Panc1 (cell line): ENCODE results near the gene INPP4B. TPM values are rescaled to one million over a fixed set of nuclear protein-coding genes. Genes with fewer than 3 reads are reported as not detected.

Experiments
- ATAC-seq: fragments of 200-7000 bp; cut with Tn5 transposase; 2 replicates; pipeline ENCODE4 v1.9.1; 2020; ENCODE audit warnings: mild to moderate bottlenecking, moderate library complexity
- BruUV-seq: library from RNA; stranded (reverse); fragments of 400-500 nt; replicated peaks from 2 replicates; lab custom pipeline; 2021; lab: Mats Ljungman, UMichigan
- CTCF ChIA-PET: fragments of 300-600 bp; sonication (Branson Sonifier 250); formaldehyde crosslinking; loops from one replicate; lab custom pipeline; 2022; ENCODE audit warnings: antibody characterized with exemption; lab: Charles Lee
- POLR2A ChIA-PET: fragments of 300-600 bp; sonication (Branson Sonifier 250); formaldehyde crosslinking; loops from one replicate; lab custom pipeline; 2022; ENCODE audit warnings: antibody characterized with exemption; lab: Charles Lee
- DNase-seq: peaks from one replicate; pipeline ENCODE4 v3.0.0-alpha.2; 2010; ENCODE audit warnings: low read depth, low spot score
- H3K27ac ChIP-seq: 2 replicates; pipeline ENCODE4 v1.5.1; 2011; ENCODE audit warnings: mild to moderate bottlenecking, low read length, inconsistent platforms
- H3K27me3 ChIP-seq: fragments of 200-500 bp; sonication (Bioruptor generic); 2 replicates; pipeline ENCODE4 v1.6.0; 2014; ENCODE audit warnings: low read length, inconsistent platforms; ENCODE audit not compliant: control insufficient read depth, insufficient read depth
- H3K36me3 ChIP-seq: fragments of 200-500 bp; sonication (Bioruptor generic); 2 replicates; pipeline ENCODE4 v1.5.1; 2014; ENCODE audit warnings: inconsistent platforms, mild to moderate bottlenecking, low read length, moderate library complexity; ENCODE audit not compliant: control insufficient read depth, insufficient read depth
- H3K4me1 ChIP-seq: 2 replicates; pipeline ENCODE4 v1.5.1; 2011; ENCODE audit warnings: inconsistent platforms, mild to moderate bottlenecking, low read length, moderate library complexity; ENCODE audit not compliant: control insufficient read depth, insufficient read depth
- H3K4me3 ChIP-seq, 2 experiments: 2 replicates each; pipeline ENCODE4 v1.5.1; 2011 to 2012; ENCODE audit warnings: low read depth in 2 of 2, low read length in 2 of 2, mild to moderate bottlenecking in 2 of 2, inconsistent platforms in 1 of 2, moderate library complexity in 1 of 2
- H3K9me3 ChIP-seq: fragments of 200-500 bp; sonication (Bioruptor generic); 2 replicates; pipeline ENCODE4 v1.5.1; 2014; ENCODE audit warnings: low read depth, mild to moderate bottlenecking, inconsistent platforms, low read length, moderate library complexity; ENCODE audit not compliant: control insufficient read depth, insufficient read depth
- CTCF ChIP-seq: fragments of 450-650 bp; IDR thresholded peaks from 2 replicates; pipeline ENCODE4 v1.5.1; 2017; ENCODE audit warnings: mild to moderate bottlenecking
- POLR2AphosphoS5 ChIP-seq: IDR thresholded peaks from 2 replicates; pipeline ENCODE4 v1.6.1; 2012; ENCODE audit warnings: mild to moderate bottlenecking, low read depth, low read length, moderate library complexity
- SIN3A ChIP-seq: IDR thresholded peaks from 2 replicates; pipeline ENCODE4 v1.6.1; 2012; ENCODE audit warnings: low read depth, mild to moderate bottlenecking, low read length, moderate library complexity, borderline replicate concordance; ENCODE audit not compliant: insufficient read depth
- TCF7L2 ChIP-seq: IDR thresholded peaks from 2 replicates; pipeline ENCODE4 v1.6.1; 2011; ENCODE audit warnings: mild to moderate bottlenecking, low read depth, low read length, inconsistent platforms
- in situ Hi-C: cut with HindIII; loops from 2 replicates; pipeline ENCODE4 v1.10.0; 2016; ENCODE audit warnings: low sequenced_read_pairs, low pct_unique_long_range_greater_than_20kb
- intact Hi-C: fragments of 100-400 bp; cut with micrococcal nuclease; formaldehyde crosslinking; loops from one replicate; pipeline ENCODE4 v1.10.0; 2022; ENCODE audit not compliant: unreplicated experiment
- total RNA-seq: library from RNA; stranded (reverse); gene quantifications from one replicate; pipeline ENCODE4 v1.2.1, GENCODE V29; 2021; ENCODE audit not compliant: unreplicated experiment
- TF ChIP-seq, protein P1 (sequence below), 2 experiments: IDR thresholded peaks; 2 replicates each; pipeline ENCODE4 v1.6.1; 2011 to 2012; ENCODE audit warnings: low read depth in 2 of 2, control low read depth in 1 of 2, low read length in 1 of 2, mild to moderate bottlenecking in 1 of 2, moderate library complexity in 1 of 2; ENCODE audit not compliant: insufficient read depth in 1 of 2

The INPP4B gene
- total RNA-seq, 1 experiment from 2014 or later = 4.5 TPM

DNA sequence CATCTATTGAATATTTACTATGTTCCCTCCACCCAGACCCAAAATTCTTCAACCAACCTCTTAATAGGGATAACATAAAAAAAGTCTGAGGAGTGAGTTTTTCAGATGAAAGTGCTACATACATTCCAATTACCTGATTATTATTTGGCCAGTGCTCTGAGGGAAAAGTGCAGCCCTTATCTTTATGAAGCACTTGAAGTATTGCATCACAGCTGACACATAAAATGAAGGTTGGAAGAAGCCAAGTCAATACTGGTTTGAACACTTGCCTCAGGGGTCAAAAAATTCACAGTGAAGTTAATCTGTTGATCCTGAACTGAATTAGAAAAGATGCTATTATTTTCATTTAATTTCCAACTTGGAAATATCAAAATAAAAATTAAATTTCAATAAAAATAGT, 498.9 kb downstream of the INPP4B start:
- Histone ChIP-seq H3K4me1 (no peaks in the 10 kb centered on the region), H3K27me3 (no peaks in the 10 kb centered on the region), H3K4me3 (no peak overlapping the region), H3K27ac (no peak overlapping the region), H3K36me3 (no peaks in the 10 kb centered on the region), H3K9me3 (no peaks in the 10 kb centered on the region)
- ATAC-seq (no peak), DNase-seq (no peak)
- ChIA-PET POLR2A (no interaction called here), CTCF (no interaction called here)
- in situ Hi-C loops = no loop called here
- TF ChIP-seq CTCF = no peak
- BruUV-seq = no TSS peak
- intact Hi-C loops = loop anchor here (5.0 kb wide), 1 partner anchor 220 kb away; no protein-coding TSS in a partner anchor

GRCh38 chr4:142345924-142346323, 500.2 kb downstream of the INPP4B start:
- ATAC-seq (no peak), DNase-seq (no peak)
- Histone ChIP-seq H3K27me3 (no peaks in the 10 kb centered on the region), H3K9me3 (no peaks in the 10 kb centered on the region), H3K36me3 (no peaks in the 10 kb centered on the region), H3K4me3 (no peak overlapping the region), H3K4me1 (no peaks in the 10 kb centered on the region), H3K27ac (no peak overlapping the region)
- intact Hi-C loops = loop anchor here (5.0 kb wide), 1 partner anchor 219 kb away; no protein-coding TSS in a partner anchor
- POLR2A ChIA-PET = no interaction called here
- TF ChIP-seq TCF7L2 (no peak), SIN3A (no peak), POLR2AphosphoS5 (no peak), CTCF (no peak)
- TF ChIP-seq, protein P1, sequence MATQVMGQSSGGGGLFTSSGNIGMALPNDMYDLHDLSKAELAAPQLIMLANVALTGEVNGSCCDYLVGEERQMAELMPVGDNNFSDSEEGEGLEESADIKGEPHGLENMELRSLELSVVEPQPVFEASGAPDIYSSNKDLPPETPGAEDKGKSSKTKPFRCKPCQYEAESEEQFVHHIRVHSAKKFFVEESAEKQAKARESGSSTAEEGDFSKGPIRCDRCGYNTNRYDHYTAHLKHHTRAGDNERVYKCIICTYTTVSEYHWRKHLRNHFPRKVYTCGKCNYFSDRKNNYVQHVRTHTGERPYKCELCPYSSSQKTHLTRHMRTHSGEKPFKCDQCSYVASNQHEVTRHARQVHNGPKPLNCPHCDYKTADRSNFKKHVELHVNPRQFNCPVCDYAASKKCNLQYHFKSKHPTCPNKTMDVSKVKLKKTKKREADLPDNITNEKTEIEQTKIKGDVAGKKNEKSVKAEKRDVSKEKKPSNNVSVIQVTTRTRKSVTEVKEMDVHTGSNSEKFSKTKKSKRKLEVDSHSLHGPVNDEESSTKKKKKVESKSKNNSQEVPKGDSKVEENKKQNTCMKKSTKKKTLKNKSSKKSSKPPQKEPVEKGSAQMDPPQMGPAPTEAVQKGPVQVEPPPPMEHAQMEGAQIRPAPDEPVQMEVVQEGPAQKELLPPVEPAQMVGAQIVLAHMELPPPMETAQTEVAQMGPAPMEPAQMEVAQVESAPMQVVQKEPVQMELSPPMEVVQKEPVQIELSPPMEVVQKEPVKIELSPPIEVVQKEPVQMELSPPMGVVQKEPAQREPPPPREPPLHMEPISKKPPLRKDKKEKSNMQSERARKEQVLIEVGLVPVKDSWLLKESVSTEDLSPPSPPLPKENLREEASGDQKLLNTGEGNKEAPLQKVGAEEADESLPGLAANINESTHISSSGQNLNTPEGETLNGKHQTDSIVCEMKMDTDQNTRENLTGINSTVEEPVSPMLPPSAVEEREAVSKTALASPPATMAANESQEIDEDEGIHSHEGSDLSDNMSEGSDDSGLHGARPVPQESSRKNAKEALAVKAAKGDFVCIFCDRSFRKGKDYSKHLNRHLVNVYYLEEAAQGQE (IDR thresholded peaks at IDR 0.05; ENCODE audit: insufficient read depth in 1 of 2, low read depth in 2 of 2, low read length in 1 of 2) = no peak
- BruUV-seq = no TSS peak
- in situ Hi-C loops = no loop called here
- CTCF ChIA-PET = no interaction called here
